Epithelial cell of esophagus (primary cell): Measurements from ENCODE around the gene AP3B1.

ENCODE experiments used
- DNase-seq: peaks from one replicate; pipeline ENCODE4 v3.0.0; 2010; ENCODE audit warnings: low read depth
- H3K4me3 ChIP-seq: 2 replicates; pipeline ENCODE4 v1.5.1; 2011; ENCODE audit warnings: mild to moderate bottlenecking, low read length, control low read depth
- CTCF ChIP-seq: IDR thresholded peaks from 2 replicates; pipeline ENCODE4 v1.5.1; 2011; ENCODE audit warnings: low read depth, mild to moderate bottlenecking, low read length, control low read depth, inconsistent platforms; ENCODE audit not compliant: insufficient read depth; ENCODE audit errors: missing control alignments

AP3B1 gene

GRCh38 chr5:77952636-77953212 is 341.8 kb downstream of the AP3B1 start:
- no peak overlapping the region for H3K4me3 ChIP-seq
- no peak for DNase-seq
- TF ChIP-seq CTCF, result no peak
